Fibroblast of villous mesenchyme (primary cell): ENCODE results near the gene LMBRD2. TPM values are rescaled to one million over a fixed set of nuclear protein-coding genes. Genes with fewer than 3 reads are reported as not detected.

Source experiments
- DNase-seq: peaks from one replicate; pipeline ENCODE4 v3.0.0-alpha.2; 2010; ENCODE audit warnings: low read depth
- H3K4me3 ChIP-seq: 2 replicates; pipeline ENCODE4 v1.5.1; 2011; ENCODE audit warnings: low read depth, mild to moderate bottlenecking, low read length
- small RNA-seq: library from RNA; depleted of rRNA; stranded (forward); fragments of <200 nt; gene quantifications from one replicate; pipeline ENCODE3, GENCODE V24; 2012
- total RNA-seq: library from RNA; depleted of rRNA; stranded (reverse); fragments of >200 nt; gene quantifications from 2 replicates; pipeline ENCODE4 v1.2.3, GENCODE V29; 2012
- TF ChIP-seq, protein P1 (sequence below): IDR thresholded peaks from 2 replicates; pipeline ENCODE4 v1.5.1; 2012; ENCODE audit warnings: low read depth, mild to moderate bottlenecking, low read length; ENCODE audit not compliant: insufficient read depth

LMBRD2 gene
- total RNA-seq, 1 donor = 23.7 TPM

DNA sequence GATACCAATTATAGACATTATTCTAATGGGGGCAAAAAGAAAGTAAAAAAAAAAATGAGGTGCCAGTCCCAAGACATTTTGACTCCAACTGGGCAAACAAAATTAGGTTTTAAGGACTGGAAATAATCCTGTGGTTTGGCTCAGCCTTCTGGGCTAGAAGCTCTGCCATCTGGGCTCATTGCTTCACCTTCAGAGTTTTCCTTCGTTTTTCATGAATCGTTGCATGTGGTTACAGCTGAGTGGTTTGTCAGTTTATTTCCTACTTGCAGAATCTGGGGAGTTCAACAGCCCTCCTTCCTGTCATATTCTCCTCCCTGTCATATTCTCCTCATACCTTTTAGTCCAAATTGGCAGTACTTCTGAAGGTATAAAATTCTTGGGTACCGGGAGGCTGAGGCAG, 97.0 kb downstream of the LMBRD2 start:
- TF ChIP-seq, protein P1, sequence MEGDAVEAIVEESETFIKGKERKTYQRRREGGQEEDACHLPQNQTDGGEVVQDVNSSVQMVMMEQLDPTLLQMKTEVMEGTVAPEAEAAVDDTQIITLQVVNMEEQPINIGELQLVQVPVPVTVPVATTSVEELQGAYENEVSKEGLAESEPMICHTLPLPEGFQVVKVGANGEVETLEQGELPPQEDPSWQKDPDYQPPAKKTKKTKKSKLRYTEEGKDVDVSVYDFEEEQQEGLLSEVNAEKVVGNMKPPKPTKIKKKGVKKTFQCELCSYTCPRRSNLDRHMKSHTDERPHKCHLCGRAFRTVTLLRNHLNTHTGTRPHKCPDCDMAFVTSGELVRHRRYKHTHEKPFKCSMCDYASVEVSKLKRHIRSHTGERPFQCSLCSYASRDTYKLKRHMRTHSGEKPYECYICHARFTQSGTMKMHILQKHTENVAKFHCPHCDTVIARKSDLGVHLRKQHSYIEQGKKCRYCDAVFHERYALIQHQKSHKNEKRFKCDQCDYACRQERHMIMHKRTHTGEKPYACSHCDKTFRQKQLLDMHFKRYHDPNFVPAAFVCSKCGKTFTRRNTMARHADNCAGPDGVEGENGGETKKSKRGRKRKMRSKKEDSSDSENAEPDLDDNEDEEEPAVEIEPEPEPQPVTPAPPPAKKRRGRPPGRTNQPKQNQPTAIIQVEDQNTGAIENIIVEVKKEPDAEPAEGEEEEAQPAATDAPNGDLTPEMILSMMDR = no peak
- no peak for DNase-seq
- H3K4me3 ChIP-seq = no peak overlapping the region

DNA sequence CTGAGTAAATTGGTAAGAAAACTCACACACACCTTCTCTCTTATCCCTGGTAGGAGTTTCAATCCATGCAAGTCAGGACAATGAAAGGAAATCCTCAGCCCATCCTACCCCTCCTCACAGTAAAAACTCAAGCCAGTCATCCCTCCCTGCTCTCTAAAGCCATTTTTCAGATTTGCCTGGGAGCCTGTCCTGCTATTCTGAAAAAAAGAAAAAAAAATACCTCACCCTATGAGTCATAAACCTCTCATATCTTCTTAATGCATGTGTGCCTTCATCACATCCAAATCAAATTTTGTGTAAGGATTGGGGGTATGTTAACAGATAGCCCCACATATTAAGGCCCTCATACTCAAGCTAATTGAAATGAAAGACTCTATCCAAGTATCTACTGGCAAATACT, 99.1 kb downstream of the LMBRD2 start:
- DNase-seq = no peak
- no peak overlapping the region for H3K4me3 ChIP-seq
- TF ChIP-seq, protein P1 = no peak

DNA sequence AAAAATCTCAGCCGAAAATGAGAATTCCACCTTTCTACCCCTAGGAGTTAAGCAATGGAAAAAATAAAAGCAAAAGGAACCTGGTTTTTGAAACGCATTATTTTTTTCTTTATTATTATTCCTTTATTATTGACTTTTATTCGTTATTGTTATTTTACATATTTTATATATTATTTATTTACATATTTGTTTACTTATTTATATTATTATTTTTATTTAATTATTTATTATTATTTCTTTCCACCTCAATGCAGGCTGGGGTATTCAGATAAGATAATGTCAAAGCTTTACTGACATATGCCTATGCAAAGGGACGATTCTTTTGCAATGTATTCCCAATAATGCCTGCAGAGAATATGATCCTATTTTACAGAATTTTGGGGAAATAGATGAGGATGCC, 101.7 kb downstream of the LMBRD2 start:
- TF ChIP-seq, protein P1 = no peak
- H3K4me3 ChIP-seq = no peak overlapping the region
- DNase-seq = no peak

Small RNA genes lying within 50 kb of the gene (small RNA-seq; reads per million reads assigned to genes)
- gene AC016612.1 = not detected
- 6.6 reads per million, percentile 86 among the genes with 10 or more reads in this experiment for gene MIR580
- gene RNU6-1305P = not detected

Other genes starting within 250 kb of the LMBRD2 start
- 0.43 TPM in 1 of 2 replicates, not detected in the other for gene CAPSL, start 213.3 kb downstream of the LMBRD2 start, total RNA-seq
- not detected in 2 replicates for gene UGT3A1, start 160.5 kb downstream of the LMBRD2 start, total RNA-seq
- gene UGT3A2, start 85.0 kb downstream of the LMBRD2 start, total RNA-seq = not detected in 2 replicates
- 36.7 and 142 TPM in 2 replicates for gene SKP2, start 224 bp upstream of the LMBRD2 start, total RNA-seq
- gene NADK2, start 90.0 kb upstream of the LMBRD2 start, total RNA-seq = 21.9 and 36.3 TPM in 2 replicates
- 0.32 and 1.3 TPM in 2 replicates for gene RANBP3L, start 150.0 kb upstream of the LMBRD2 start, total RNA-seq